H9 (cell line): ENCODE measurements around the gene AHNAK. TPM values are rescaled to one million over a fixed set of nuclear protein-coding genes. Genes with fewer than 3 reads are reported as not detected.

Experiments used
- DNase-seq: peaks from one replicate; pipeline ENCODE4 v3.0.0-alpha.2; 2017
- H2AFZ ChIP-seq: one replicate; pipeline ENCODE4 v1.6.1; 2013; ENCODE audit warnings: mild to moderate bottlenecking, low read length, control low read depth, moderate library complexity
- H2AK5ac ChIP-seq: 2 replicates; pipeline ENCODE4 v1.6.1; 2013; ENCODE audit warnings: low read length, control low read depth, mixed read lengths; ENCODE audit not compliant: insufficient read length
- H2BK120ac ChIP-seq: one replicate; pipeline ENCODE4 v1.6.1; 2013; ENCODE audit warnings: low read depth, mild to moderate bottlenecking, low read length, control low read depth, inconsistent platforms; ENCODE audit not compliant: poor library complexity, severe bottlenecking
- H2BK12ac ChIP-seq: 2 replicates; pipeline ENCODE4 v1.6.1; 2013; ENCODE audit warnings: low read length, control low read depth, mixed read lengths, low read depth; ENCODE audit not compliant: insufficient read length
- H2BK15ac ChIP-seq: 2 replicates; pipeline ENCODE4 v1.6.1; 2013; ENCODE audit warnings: low read depth, low read length, control low read depth
- H2BK20ac ChIP-seq: one replicate; pipeline ENCODE4 v1.6.1; 2013; ENCODE audit warnings: low read depth, mild to moderate bottlenecking, low read length, control low read depth, inconsistent platforms; ENCODE audit not compliant: poor library complexity, severe bottlenecking
- H2BK5ac ChIP-seq: 2 replicates; pipeline ENCODE4 v1.6.1; 2013; ENCODE audit warnings: low read length, control low read depth, mixed read lengths; ENCODE audit not compliant: insufficient read length
- H3K14ac ChIP-seq: 2 replicates; pipeline ENCODE4 v1.6.1; 2013; ENCODE audit warnings: low read length, control low read depth; ENCODE audit not compliant: insufficient read depth
- H3K18ac ChIP-seq: 2 replicates; pipeline ENCODE4 v1.6.1; 2013; ENCODE audit warnings: low read depth, mild to moderate bottlenecking, mixed read lengths, low read length, control low read depth; ENCODE audit not compliant: insufficient read length
- H3K23ac ChIP-seq: 2 replicates; pipeline ENCODE4 v1.6.1; 2013; ENCODE audit warnings: low read length, control low read depth, mixed read lengths, low read depth; ENCODE audit not compliant: insufficient read length
- H3K23me2 ChIP-seq: 2 replicates; pipeline ENCODE4 v1.6.1; 2013; ENCODE audit warnings: low read depth, mild to moderate bottlenecking, mixed read lengths, low read length, control low read depth; ENCODE audit not compliant: insufficient read length, poor library complexity, severe bottlenecking
- H3K27ac ChIP-seq: 2 replicates; pipeline ENCODE4 v1.5.1; 2013; ENCODE audit warnings: low read length, control low read depth, mixed read lengths, low read depth; ENCODE audit not compliant: insufficient read length
- H3K27me3 ChIP-seq: 2 replicates; pipeline ENCODE4 v1.6.1; 2013; ENCODE audit warnings: low read length, control low read depth, inconsistent platforms; ENCODE audit not compliant: insufficient read depth
- H3K4ac ChIP-seq: 2 replicates; pipeline ENCODE4 v1.6.1; 2013; ENCODE audit warnings: low read depth, mild to moderate bottlenecking, control low read depth, inconsistent platforms, low read length, moderate library complexity
- H3K4me1 ChIP-seq: 2 replicates; pipeline ENCODE4 v1.6.1; 2013; ENCODE audit warnings: low read length, control low read depth, inconsistent platforms; ENCODE audit not compliant: insufficient read depth
- H3K4me2 ChIP-seq: 2 replicates; pipeline ENCODE4 v1.6.1; 2013; ENCODE audit warnings: low read length, control low read depth, mixed read lengths; ENCODE audit not compliant: insufficient read length, insufficient read depth
- H3K56ac ChIP-seq: 2 replicates; pipeline ENCODE4 v1.6.1; 2013; ENCODE audit warnings: low read depth, mild to moderate bottlenecking, mixed read lengths, low read length, control low read depth; ENCODE audit not compliant: insufficient read length
- H3K79me1 ChIP-seq: 2 replicates; pipeline ENCODE4 v1.6.1; 2013; ENCODE audit warnings: low read depth, mild to moderate bottlenecking, moderate library complexity, low read length, control low read depth, inconsistent platforms; ENCODE audit not compliant: insufficient read depth, poor library complexity, severe bottlenecking
- H3K79me2 ChIP-seq: 2 replicates; pipeline ENCODE4 v1.6.1; 2013; ENCODE audit warnings: low read length, control low read depth, inconsistent platforms; ENCODE audit not compliant: insufficient read depth
- H3K9ac ChIP-seq: 2 replicates; pipeline ENCODE4 v1.6.1; 2013; ENCODE audit warnings: low read length, control low read depth, mixed read lengths; ENCODE audit not compliant: insufficient read length; ENCODE audit errors: extremely low read depth
- H3K9me3 ChIP-seq: one replicate; pipeline ENCODE4 v1.6.1; 2013; ENCODE audit warnings: low read depth, low read length, inconsistent platforms; ENCODE audit not compliant: control insufficient read depth
- H3T11ph ChIP-seq: one replicate; pipeline ENCODE4 v1.6.1; 2013; ENCODE audit warnings: mild to moderate bottlenecking, low read length, control low read depth, inconsistent platforms
- H4K20me1 ChIP-seq: one replicate; pipeline ENCODE4 v1.6.1; 2013; ENCODE audit not compliant: control insufficient read depth, insufficient read length, insufficient read depth
- H4K5ac ChIP-seq: 2 replicates; pipeline ENCODE4 v1.6.1; 2013; ENCODE audit warnings: low read depth, mild to moderate bottlenecking, mixed read lengths, low read length, control low read depth; ENCODE audit not compliant: insufficient read length
- H4K8ac ChIP-seq: replicated peaks from 2 replicates; pipeline ENCODE4 v1.6.1; 2013; ENCODE audit warnings: low read length, control low read depth, mixed read lengths, low read depth; ENCODE audit not compliant: insufficient read length
- H4K91ac ChIP-seq: 2 replicates; pipeline ENCODE4 v1.6.1; 2013; ENCODE audit warnings: low read depth, mild to moderate bottlenecking, moderate library complexity, mixed read lengths, low read length, control low read depth; ENCODE audit not compliant: insufficient read length
- H3K27ac Mint-ChIP-seq, 3 experiments: 2 replicates in 2 of 3; 3 replicates in 1 of 3; pipeline ENCODE4 v1.8.0; 2020 to 2021; ENCODE audit warnings: mixed read lengths in 3 of 3, mild to moderate bottlenecking in 1 of 3, moderate library complexity in 1 of 3
- H3K27me3 Mint-ChIP-seq: 2 replicates; pipeline ENCODE4 v1.8.0; 2021; ENCODE audit warnings: low read depth, mild to moderate bottlenecking, moderate library complexity, mixed read lengths
- H3K36me3 Mint-ChIP-seq, 3 experiments: 2 replicates in 2 of 3; 3 replicates in 1 of 3; pipeline ENCODE4 v1.8.0; 2020 to 2021; ENCODE audit warnings: low read depth in 3 of 3, mixed read lengths in 3 of 3; ENCODE audit not compliant: insufficient read depth in 1 of 3
- H3K4me1 Mint-ChIP-seq, 2 experiments: 2 replicates each; pipeline ENCODE4 v1.8.0; 2020; ENCODE audit warnings: mixed read lengths in 2 of 2
- H3K4me3 Mint-ChIP-seq, 2 experiments: 2 replicates in 1 of 2; 3 replicates in 1 of 2; pipeline ENCODE4 v1.8.0; 2020 to 2021; ENCODE audit warnings: mild to moderate bottlenecking in 2 of 2, mixed read lengths in 2 of 2, moderate library complexity in 1 of 2
- H3K9me3 Mint-ChIP-seq, 2 experiments: 2 replicates in 1 of 2; 3 replicates in 1 of 2; pipeline ENCODE4 v1.8.0; 2020; ENCODE audit warnings: mild to moderate bottlenecking in 2 of 2, mixed read lengths in 2 of 2, moderate library complexity in 1 of 2
- CTCF ChIP-seq: fragments of 200-600 bp; sonication (generic); conservative IDR thresholded peaks from 3 replicates; pipeline ENCODE4 v1.8.0; 2021; ENCODE audit warnings: antibody characterized with exemption, mild to moderate bottlenecking
- whole genome bisulfite sequencing: extraction: QIAGEN DNeasy Blood & Tissue Kit; methylation state at CpG from one replicate; pipeline ENCODE4 v1.1.7; 2013; ENCODE audit warnings: missing lambda C conversion rate, low lambda C conversion rate, mixed read lengths; ENCODE audit not compliant: insufficient read length; ENCODE audit errors: extremely low coverage; 5-methylcytosine and 5-hydroxymethylcytosine counted together
- total RNA-seq: library from RNA; stranded (reverse); gene quantifications from 2 replicates; pipeline ENCODE4 v1.2.1, GENCODE V29; 2021

Gene AHNAK
- total RNA-seq, 1 experiment from 2014 or later: 15.2 TPM

GRCh38 chr11:62532096-62532495 is 14.5 kb downstream of the AHNAK start:
- Histone ChIP-seq H3K56ac (no peak overlapping the region), H4K91ac (no peak overlapping the region), H2BK5ac (no peak overlapping the region), H2AFZ (no peak overlapping the region), H3T11ph (no peak overlapping the region), H3K27ac (no peak overlapping the region), H4K8ac (no peak overlapping the region), H3K9ac (no peak overlapping the region), H2BK120ac (no peak overlapping the region), H4K5ac (no peak overlapping the region), H3K14ac (no peak overlapping the region), H3K79me1 (no peaks in the 10 kb centered on the region), H3K18ac (no peak overlapping the region), H3K4ac (no peak overlapping the region), H2BK12ac (no peak overlapping the region), H3K27me3 (no peaks in the 10 kb centered on the region), H3K23ac (no peak overlapping the region), H3K79me2 (no peaks in the 10 kb centered on the region), H3K4me1 (no peaks in the 10 kb centered on the region), H3K9me3 (no peaks in the 10 kb centered on the region), H2BK20ac (no peak overlapping the region), H2AK5ac (no peak overlapping the region), H2BK15ac (no peak overlapping the region), H4K20me1 (no peaks in the 10 kb centered on the region), H3K23me2 (no peaks in the 10 kb centered on the region), H3K4me2 (no peak overlapping the region)
- Mint-ChIP-seq H3K27ac (no peak overlapping the region), H3K4me1 (peaks cover 4 to 9% of the 10 kb centered on the region in 2 experiments), H3K4me3 (no peak overlapping the region), H3K36me3 (peaks cover 2 to 45% (median 31%) of the 10 kb centered on the region in 3 experiments; a peak in 5 of 7 replicates), H3K9me3 (peaks cover 4 to 38% of the 10 kb centered on the region in 2 experiments; a peak in 4 of 5 replicates), H3K27me3 (peaks cover 5% of the 10 kb centered on the region; the same call in 1 of the 2 replicates)
- TF ChIP-seq CTCF: no peak
- no CpG with 5 or more reads among the region's 2 CpGs for WGBS
- DNase-seq: no peak
